Measurements from ENCODE around the gene ZBTB20. TPM values are rescaled to one million over a fixed set of nuclear protein-coding genes. Genes with fewer than 3 reads are reported as not detected.

Gene ZBTB20
- total RNA-seq, 1 experiment from 2014 or later = 3.7 TPM

DNA sequence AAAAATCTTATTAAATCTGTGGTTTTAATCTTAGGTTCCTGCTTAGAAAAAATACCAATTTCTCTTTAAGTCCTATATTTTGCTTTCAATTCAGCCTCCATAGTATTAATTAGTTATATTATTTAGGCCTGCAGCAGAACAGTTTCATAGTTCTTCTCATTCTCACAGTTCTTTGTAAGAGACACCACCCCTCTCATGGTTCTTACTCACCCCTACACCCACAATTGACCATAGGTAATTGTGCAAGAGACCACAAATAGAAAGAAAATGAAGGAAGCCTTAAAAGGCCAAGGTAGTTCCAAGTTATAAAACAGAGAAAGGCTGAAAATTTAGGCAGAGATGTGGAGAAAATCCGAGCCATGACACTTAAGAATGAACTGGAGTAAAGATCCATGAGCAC is 438.0 kb downstream of the ZBTB20 start:
- Histone ChIP-seq H3K9me2 (replicated peaks; ENCODE audit: low read length) (no peaks in the 10 kb centered on the region), H3K4me3 (ENCODE audit: low read length) (no peak overlapping the region), H3K27me3 (ENCODE audit: low read length) (no peaks in the 10 kb centered on the region), H3K9me3 (ENCODE audit: low read length) (no peaks in the 10 kb centered on the region), H3K27ac (ENCODE audit: low read length) (no peak overlapping the region), H3K9ac (ENCODE audit: low read length) (no peak overlapping the region), H3K79me2 (ENCODE audit: low read length) (no peaks in the 10 kb centered on the region), H3K4me1 (ENCODE audit: insufficient read depth, low read length) (peaks cover 10% of the 10 kb centered on the region; the same call in 1 of the 2 replicates), H2AFZ (ENCODE audit: low read length) (no peak overlapping the region), H3K36me3 (ENCODE audit: low read depth, low read length) (no peaks in the 10 kb centered on the region), H3F3A (ENCODE audit: low read length, unreplicated experiment) (no peaks in the 10 kb centered on the region), H3K4me2 (ENCODE audit: low read length) (no peak overlapping the region), H4K20me1 (ENCODE audit: low read length) (no peaks in the 10 kb centered on the region)
- POLR2A ChIA-PET (ENCODE audit: unreplicated experiment) = no interaction called here
- no peak for ATAC-seq
- no peak for DNase-seq
- intact Hi-C loops (cut with micrococcal nuclease) = no loop called here
- CTCF ChIA-PET = no interaction called here
- no peak for TF ChIP-seq EZH2phosphoT487 (IDR thresholded peaks at IDR 0.05; ENCODE audit: borderline replicate concordance, low read length)
- TF ChIP-seq, protein P1, sequence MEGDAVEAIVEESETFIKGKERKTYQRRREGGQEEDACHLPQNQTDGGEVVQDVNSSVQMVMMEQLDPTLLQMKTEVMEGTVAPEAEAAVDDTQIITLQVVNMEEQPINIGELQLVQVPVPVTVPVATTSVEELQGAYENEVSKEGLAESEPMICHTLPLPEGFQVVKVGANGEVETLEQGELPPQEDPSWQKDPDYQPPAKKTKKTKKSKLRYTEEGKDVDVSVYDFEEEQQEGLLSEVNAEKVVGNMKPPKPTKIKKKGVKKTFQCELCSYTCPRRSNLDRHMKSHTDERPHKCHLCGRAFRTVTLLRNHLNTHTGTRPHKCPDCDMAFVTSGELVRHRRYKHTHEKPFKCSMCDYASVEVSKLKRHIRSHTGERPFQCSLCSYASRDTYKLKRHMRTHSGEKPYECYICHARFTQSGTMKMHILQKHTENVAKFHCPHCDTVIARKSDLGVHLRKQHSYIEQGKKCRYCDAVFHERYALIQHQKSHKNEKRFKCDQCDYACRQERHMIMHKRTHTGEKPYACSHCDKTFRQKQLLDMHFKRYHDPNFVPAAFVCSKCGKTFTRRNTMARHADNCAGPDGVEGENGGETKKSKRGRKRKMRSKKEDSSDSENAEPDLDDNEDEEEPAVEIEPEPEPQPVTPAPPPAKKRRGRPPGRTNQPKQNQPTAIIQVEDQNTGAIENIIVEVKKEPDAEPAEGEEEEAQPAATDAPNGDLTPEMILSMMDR (conservative IDR thresholded peaks at IDR 0.05; ENCODE audit: low read depth, low read length) = no peak
- no peak for TF ChIP-seq EZH2 (IDR thresholded peaks at IDR 0.05; ENCODE audit: low read length, unreplicated experiment)
- no TSS peak for BruUV-seq (replicated peaks)

DNA sequence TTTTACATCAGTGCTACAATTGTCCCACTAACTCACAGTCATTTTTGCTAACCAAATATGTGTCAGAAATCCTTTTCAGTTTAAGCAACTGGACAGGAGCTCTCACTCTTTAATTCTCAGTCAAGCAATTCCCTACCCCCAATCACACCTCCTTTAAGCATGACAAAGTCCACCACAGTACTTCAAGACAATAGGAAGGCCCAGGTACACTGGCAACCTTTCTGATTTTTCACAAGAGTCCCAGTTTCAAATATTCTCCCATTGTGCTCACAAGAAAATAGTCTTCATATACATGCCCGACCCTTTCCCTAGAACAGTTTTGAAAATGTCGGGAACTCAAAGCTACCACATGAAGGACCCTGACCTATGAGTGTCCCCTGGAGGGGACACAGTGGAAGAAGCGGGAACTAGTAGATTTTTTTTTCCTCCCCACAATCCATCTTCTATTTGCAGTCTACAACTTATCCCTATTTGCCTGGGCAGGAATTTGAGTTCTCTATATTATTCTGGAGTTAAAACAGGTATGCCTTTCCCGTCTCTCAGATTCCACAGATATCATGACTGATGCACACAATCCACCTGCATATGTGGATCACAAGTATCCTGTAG is 439.7 kb downstream of the ZBTB20 start:
- intact Hi-C loops (cut with micrococcal nuclease) = no loop called here
- H3K27ac ChIP-seq (ENCODE audit: low read length) = no peak overlapping the region
- no peaks in the 10 kb centered on the region for H3K27me3 ChIP-seq (ENCODE audit: low read length)
- peaks cover 10% of the 10 kb centered on the region; the same call in 1 of the 2 replicates for H3K4me1 ChIP-seq (ENCODE audit: insufficient read depth, low read length)
- POLR2A ChIA-PET (ENCODE audit: unreplicated experiment) = no interaction called here
- TF ChIP-seq EZH2 (IDR thresholded peaks at IDR 0.05; ENCODE audit: low read length, unreplicated experiment) (no peak), EZH2phosphoT487 (IDR thresholded peaks at IDR 0.05; ENCODE audit: borderline replicate concordance, low read length) (no peak)
- TF ChIP-seq, protein P1 (conservative IDR thresholded peaks at IDR 0.05; ENCODE audit: low read depth, low read length) = no peak
- no peaks in the 10 kb centered on the region for H4K20me1 ChIP-seq (ENCODE audit: low read length)
- H2AFZ ChIP-seq (ENCODE audit: low read length) = no peak overlapping the region
- no peak overlapping the region for H3K9ac ChIP-seq (ENCODE audit: low read length)
- no peaks in the 10 kb centered on the region for H3K9me3 ChIP-seq (ENCODE audit: low read length)
- BruUV-seq (replicated peaks) = no TSS peak
- H3K4me2 ChIP-seq (ENCODE audit: low read length) = no peak overlapping the region
- DNase-seq = no peak
- H3F3A ChIP-seq (ENCODE audit: low read length, unreplicated experiment) = no peaks in the 10 kb centered on the region
- H3K4me3 ChIP-seq (ENCODE audit: low read length) = no peak overlapping the region
- peak; percentile 14; the same call in 1 of the 2 replicates for ATAC-seq
- H3K9me2 ChIP-seq (replicated peaks; ENCODE audit: low read length) = no peaks in the 10 kb centered on the region
- CTCF ChIA-PET = interaction anchor here (0.5 kb wide), 1 partner anchor 57 kb away, joined by 3 read pairs; no protein-coding TSS in a partner anchor
- H3K36me3 ChIP-seq (ENCODE audit: low read depth, low read length) = no peaks in the 10 kb centered on the region
- H3K79me2 ChIP-seq (ENCODE audit: low read length) = no peaks in the 10 kb centered on the region

GRCh38 chr3:114706591-114707232 is 440.4 kb downstream of the ZBTB20 start:
- H3K4me1 ChIP-seq (ENCODE audit: insufficient read depth, low read length) = peaks cover 10% of the 10 kb centered on the region; the same call in 1 of the 2 replicates
- H4K20me1 ChIP-seq (ENCODE audit: low read length) = no peaks in the 10 kb centered on the region
- H2AFZ ChIP-seq (ENCODE audit: low read length) = no peak overlapping the region
- peak; percentile 98 for ATAC-seq
- TF ChIP-seq EZH2 (IDR thresholded peaks at IDR 0.05; ENCODE audit: low read length, unreplicated experiment) (no peak), EZH2phosphoT487 (IDR thresholded peaks at IDR 0.05; ENCODE audit: borderline replicate concordance, low read length) (no peak)
- TF ChIP-seq, protein P1 (conservative IDR thresholded peaks at IDR 0.05; ENCODE audit: low read depth, low read length) = no peak
- H3K9ac ChIP-seq (ENCODE audit: low read length) = no peak overlapping the region
- H3K27me3 ChIP-seq (ENCODE audit: low read length) = no peaks in the 10 kb centered on the region
- H3K9me3 ChIP-seq (ENCODE audit: low read length) = no peaks in the 10 kb centered on the region
- peak overlapping the region; percentile 50 for H3K4me2 ChIP-seq (ENCODE audit: low read length)
- no peaks in the 10 kb centered on the region for H3K9me2 ChIP-seq (replicated peaks; ENCODE audit: low read length)
- no peak overlapping the region for H3K4me3 ChIP-seq (ENCODE audit: low read length)
- no peaks in the 10 kb centered on the region for H3F3A ChIP-seq (ENCODE audit: low read length, unreplicated experiment)
- no peaks in the 10 kb centered on the region for H3K79me2 ChIP-seq (ENCODE audit: low read length)
- intact Hi-C loops (cut with micrococcal nuclease) = no loop called here
- DNase-seq = peak; percentile 66
- POLR2A ChIA-PET (ENCODE audit: unreplicated experiment) = no interaction called here
- H3K36me3 ChIP-seq (ENCODE audit: low read depth, low read length) = no peaks in the 10 kb centered on the region
- no peak overlapping the region for H3K27ac ChIP-seq (ENCODE audit: low read length)
- CTCF ChIA-PET = interaction anchor here (0.5 kb wide), 1 partner anchor 57 kb away, joined by 3 read pairs; no protein-coding TSS in a partner anchor
- no TSS peak for BruUV-seq (replicated peaks)

All from PC-3 (cell line).